Mammary epithelial cell (primary cell): Measurements from ENCODE around the gene SNX9.

ENCODE experiments used
- EZH2 ChIP-seq: IDR thresholded peaks from 2 replicates; pipeline ENCODE4 v1.6.1; 2012; ENCODE audit warnings: low read length, inconsistent platforms, borderline replicate concordance
- TF ChIP-seq, protein P1 (sequence below), 2 donors: IDR thresholded peaks in 1 of 2; conservative IDR thresholded peaks in 1 of 2; 2 replicates each; pipeline ENCODE4 v1.5.1; 2011 to 2012; ENCODE audit warnings: inconsistent platforms in 2 of 2, low read length in 2 of 2, mild to moderate bottlenecking in 2 of 2, control low read depth in 1 of 2, low read depth in 1 of 2; ENCODE audit not compliant: insufficient read depth in 1 of 2; ENCODE audit errors: extremely low read depth in 1 of 2

DNA sequence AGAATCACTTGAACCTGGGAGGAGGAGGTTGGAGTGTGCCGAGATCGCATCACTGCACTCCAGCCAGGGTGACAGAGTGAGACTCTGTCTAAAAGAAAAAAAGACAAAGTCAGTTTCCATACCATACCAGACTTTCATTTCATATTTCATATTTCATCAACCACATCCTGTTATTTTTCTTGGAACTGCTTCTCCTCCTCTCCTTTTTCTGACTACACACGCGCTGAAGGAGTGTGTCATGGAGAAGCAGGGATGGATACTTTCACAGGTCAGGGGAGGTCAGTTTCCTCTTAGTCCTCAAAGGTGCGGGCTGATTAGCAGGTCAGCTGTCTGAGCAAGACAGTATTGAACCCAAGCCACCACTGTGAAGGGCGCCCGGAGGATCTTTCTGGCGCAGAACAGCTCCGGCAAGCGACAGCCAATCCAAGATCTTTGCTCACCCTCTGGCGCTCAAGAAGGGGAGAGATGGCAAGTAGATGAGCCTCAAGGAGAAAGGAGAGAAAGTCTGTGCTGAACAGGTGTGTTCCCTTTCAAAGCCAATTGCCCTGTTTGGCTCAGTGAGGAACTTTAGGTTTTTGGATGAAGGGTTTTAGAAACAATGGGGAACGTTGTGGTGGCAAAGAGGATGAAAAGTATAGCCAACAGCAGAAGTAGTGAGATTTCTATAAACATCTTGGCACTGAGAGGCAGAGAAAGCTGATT, 139.7 kb downstream of the SNX9 start:
- no peak for TF ChIP-seq EZH2
- TF ChIP-seq, protein P1, sequence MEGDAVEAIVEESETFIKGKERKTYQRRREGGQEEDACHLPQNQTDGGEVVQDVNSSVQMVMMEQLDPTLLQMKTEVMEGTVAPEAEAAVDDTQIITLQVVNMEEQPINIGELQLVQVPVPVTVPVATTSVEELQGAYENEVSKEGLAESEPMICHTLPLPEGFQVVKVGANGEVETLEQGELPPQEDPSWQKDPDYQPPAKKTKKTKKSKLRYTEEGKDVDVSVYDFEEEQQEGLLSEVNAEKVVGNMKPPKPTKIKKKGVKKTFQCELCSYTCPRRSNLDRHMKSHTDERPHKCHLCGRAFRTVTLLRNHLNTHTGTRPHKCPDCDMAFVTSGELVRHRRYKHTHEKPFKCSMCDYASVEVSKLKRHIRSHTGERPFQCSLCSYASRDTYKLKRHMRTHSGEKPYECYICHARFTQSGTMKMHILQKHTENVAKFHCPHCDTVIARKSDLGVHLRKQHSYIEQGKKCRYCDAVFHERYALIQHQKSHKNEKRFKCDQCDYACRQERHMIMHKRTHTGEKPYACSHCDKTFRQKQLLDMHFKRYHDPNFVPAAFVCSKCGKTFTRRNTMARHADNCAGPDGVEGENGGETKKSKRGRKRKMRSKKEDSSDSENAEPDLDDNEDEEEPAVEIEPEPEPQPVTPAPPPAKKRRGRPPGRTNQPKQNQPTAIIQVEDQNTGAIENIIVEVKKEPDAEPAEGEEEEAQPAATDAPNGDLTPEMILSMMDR (conservative IDR thresholded peaks at IDR 0.05 in 1 of 2, IDR thresholded peaks at IDR 0.05 in 1 of 2; ENCODE audit: extremely low read depth in 1 of 2, insufficient read depth in 1 of 2, low read depth in 1 of 2, low read length in 2 of 2), result no peak
